ENCODE data around the gene TTC8.

The TTC8 gene

GRCh38 chr14:88825078-88825458, 617 bp downstream of the TTC8 start:
- Histone ChIP-seq H3K9me3 (ENCODE audit: control insufficient read depth, low read length) (no peaks in the 10 kb centered on the region), H3K36me3 (ENCODE audit: control insufficient read depth, insufficient read depth, low read length) (no peaks in the 10 kb centered on the region), H3K27ac (ENCODE audit: low read depth, low read length, severe bottlenecking) (peak overlapping the region; percentile 99), H3K4me1 (ENCODE audit: control insufficient read depth, insufficient read depth, low read length, poor library complexity, severe bottlenecking) (no peaks in the 10 kb centered on the region), H3K4me3 (ENCODE audit: extremely low read depth, insufficient read depth, low read length, poor library complexity, severe bottlenecking) (peak overlapping the region; percentile 59)
- WGBS, 2 experiments (ENCODE audit: insufficient coverage in 2 of 2), result no CpG with 5 or more reads among the region's 5 CpGs

DNA sequence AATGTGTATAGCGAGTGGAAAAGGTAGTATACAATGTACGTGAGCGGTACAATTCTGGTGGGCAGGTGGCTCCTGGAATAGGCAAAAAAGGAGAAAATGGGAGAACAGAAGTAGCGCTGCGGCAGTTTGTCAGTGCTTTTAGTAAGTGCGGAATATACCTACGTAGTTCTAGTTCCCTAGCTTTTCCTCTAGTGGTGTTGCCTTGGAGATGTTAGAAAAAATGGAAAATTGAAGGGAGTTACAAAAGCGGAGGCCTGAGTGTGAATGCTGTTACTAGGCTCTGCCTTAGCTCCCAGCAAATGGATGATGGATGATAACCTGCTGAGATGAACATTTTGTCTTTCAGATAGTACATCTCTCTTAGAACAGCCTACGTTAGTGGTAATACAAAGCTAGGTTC, 1.1 kb downstream of the TTC8 start:
- 86 to 96% methylated on average over 8 of the region's 9 CpGs for WGBS, 2 experiments (ENCODE audit: insufficient coverage in 2 of 2)
- Histone ChIP-seq H3K27ac (ENCODE audit: low read depth, low read length, severe bottlenecking) (peak overlapping the region; percentile 99), H3K9me3 (ENCODE audit: control insufficient read depth, low read length) (no peaks in the 10 kb centered on the region), H3K4me3 (ENCODE audit: extremely low read depth, insufficient read depth, low read length, poor library complexity, severe bottlenecking) (peak overlapping the region; percentile 59), H3K4me1 (ENCODE audit: control insufficient read depth, insufficient read depth, low read length, poor library complexity, severe bottlenecking) (no peaks in the 10 kb centered on the region), H3K36me3 (ENCODE audit: control insufficient read depth, insufficient read depth, low read length) (no peaks in the 10 kb centered on the region)

DNA sequence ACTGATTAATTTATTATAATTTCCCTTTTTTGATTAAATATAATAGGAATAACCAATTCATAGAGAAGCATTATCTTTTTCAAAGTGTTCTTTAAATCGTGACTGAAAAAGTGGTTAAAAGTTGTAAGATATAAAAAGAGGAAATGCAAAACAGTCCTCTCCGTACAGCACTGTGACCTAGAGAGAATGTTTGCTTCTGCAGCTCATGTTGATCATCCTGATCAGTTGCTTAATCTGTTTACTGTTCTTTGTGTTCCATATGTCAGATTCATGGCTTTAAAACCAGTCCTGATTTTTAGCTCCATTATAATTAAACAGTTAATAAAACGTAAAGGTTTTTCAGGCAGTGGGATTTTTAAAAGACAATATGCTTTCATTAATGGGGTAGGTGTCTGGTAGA, 4.7 kb downstream of the TTC8 start:
- Histone ChIP-seq H3K36me3 (ENCODE audit: control insufficient read depth, insufficient read depth, low read length) (no peaks in the 10 kb centered on the region), H3K4me1 (ENCODE audit: control insufficient read depth, insufficient read depth, low read length, poor library complexity, severe bottlenecking) (no peaks in the 10 kb centered on the region), H3K4me3 (ENCODE audit: extremely low read depth, insufficient read depth, low read length, poor library complexity, severe bottlenecking) (no peak overlapping the region), H3K27ac (ENCODE audit: low read depth, low read length, severe bottlenecking) (no peak overlapping the region), H3K9me3 (ENCODE audit: control insufficient read depth, low read length) (no peaks in the 10 kb centered on the region)
- 88 to 90% methylated on average over 1 to 2 of the region's 3 CpGs for WGBS, 2 experiments (ENCODE audit: insufficient coverage in 2 of 2)

- H3K27ac ChIP-seq (ENCODE audit: low read depth, low read length, severe bottlenecking), result no peak overlapping the region
- no peak overlapping the region for H3K4me3 ChIP-seq (ENCODE audit: extremely low read depth, insufficient read depth, low read length, poor library complexity, severe bottlenecking)
- no peaks in the 10 kb centered on the region for H3K9me3 ChIP-seq (ENCODE audit: control insufficient read depth, low read length)
- H3K4me1 ChIP-seq (ENCODE audit: control insufficient read depth, insufficient read depth, low read length, poor library complexity, severe bottlenecking), result no peaks in the 10 kb centered on the region
- 96% methylated on average over 3 of the region's 4 CpGs for WGBS, 2 experiments (ENCODE audit: insufficient coverage in 2 of 2)
- no peaks in the 10 kb centered on the region for H3K36me3 ChIP-seq (ENCODE audit: control insufficient read depth, insufficient read depth, low read length)
These were observed 5.3 kb downstream of the TTC8 start for GRCh38 chr14:88829685-88830302.

- H3K4me3 ChIP-seq (ENCODE audit: extremely low read depth, insufficient read depth, low read length, poor library complexity, severe bottlenecking), result no peak overlapping the region
- no peaks in the 10 kb centered on the region for H3K4me1 ChIP-seq (ENCODE audit: control insufficient read depth, insufficient read depth, low read length, poor library complexity, severe bottlenecking)
- H3K9me3 ChIP-seq (ENCODE audit: control insufficient read depth, low read length), result no peaks in the 10 kb centered on the region
- no peaks in the 10 kb centered on the region for H3K36me3 ChIP-seq (ENCODE audit: control insufficient read depth, insufficient read depth, low read length)
- no peak overlapping the region for H3K27ac ChIP-seq (ENCODE audit: low read depth, low read length, severe bottlenecking)
These were observed 6.8 kb downstream of the TTC8 start for GRCh38 chr14:88831284-88831683.

GRCh38 chr14:88834883-88835431, 10.5 kb downstream of the TTC8 start:
- Histone ChIP-seq H3K4me3 (ENCODE audit: extremely low read depth, insufficient read depth, low read length, poor library complexity, severe bottlenecking) (no peak overlapping the region), H3K36me3 (ENCODE audit: control insufficient read depth, insufficient read depth, low read length) (no peaks in the 10 kb centered on the region), H3K27ac (ENCODE audit: low read depth, low read length, severe bottlenecking) (no peak overlapping the region), H3K9me3 (ENCODE audit: control insufficient read depth, low read length) (no peaks in the 10 kb centered on the region), H3K4me1 (ENCODE audit: control insufficient read depth, insufficient read depth, low read length, poor library complexity, severe bottlenecking) (no peaks in the 10 kb centered on the region)

- no peak overlapping the region for H3K4me3 ChIP-seq (ENCODE audit: extremely low read depth, insufficient read depth, low read length, poor library complexity, severe bottlenecking)
- H3K9me3 ChIP-seq (ENCODE audit: control insufficient read depth, low read length), result no peaks in the 10 kb centered on the region
- no peaks in the 10 kb centered on the region for H3K36me3 ChIP-seq (ENCODE audit: control insufficient read depth, insufficient read depth, low read length)
- no peak overlapping the region for H3K27ac ChIP-seq (ENCODE audit: low read depth, low read length, severe bottlenecking)
- H3K4me1 ChIP-seq (ENCODE audit: control insufficient read depth, insufficient read depth, low read length, poor library complexity, severe bottlenecking), result no peaks in the 10 kb centered on the region
These were observed 11.2 kb downstream of the TTC8 start for GRCh38 chr14:88835661-88836060.

DNA sequence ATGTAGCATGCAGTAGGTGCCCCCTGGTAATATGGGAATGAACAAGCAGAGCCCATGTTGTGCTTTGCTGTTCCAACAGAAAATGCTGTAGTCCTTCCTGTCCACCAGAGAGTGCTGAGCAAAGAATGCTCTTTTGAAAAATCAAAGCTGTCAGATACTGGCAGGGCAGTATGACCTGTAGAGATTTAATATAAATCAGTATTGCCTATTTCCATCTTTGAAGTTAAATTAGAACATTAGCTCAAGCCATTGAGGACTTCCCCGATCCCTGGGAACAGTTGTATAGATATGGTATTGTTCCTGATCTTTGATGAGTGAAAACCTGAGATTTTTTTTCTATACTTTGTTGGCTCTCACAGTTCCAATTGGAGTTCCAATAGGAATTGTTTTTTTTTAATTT, 13.0 kb downstream of the TTC8 start:
- Histone ChIP-seq H3K9me3 (ENCODE audit: control insufficient read depth, low read length) (no peaks in the 10 kb centered on the region), H3K27ac (ENCODE audit: low read depth, low read length, severe bottlenecking) (no peak overlapping the region), H3K36me3 (ENCODE audit: control insufficient read depth, insufficient read depth, low read length) (no peaks in the 10 kb centered on the region), H3K4me1 (ENCODE audit: control insufficient read depth, insufficient read depth, low read length, poor library complexity, severe bottlenecking) (no peaks in the 10 kb centered on the region), H3K4me3 (ENCODE audit: extremely low read depth, insufficient read depth, low read length, poor library complexity, severe bottlenecking) (no peak overlapping the region)
- WGBS, 2 experiments (ENCODE audit: insufficient coverage in 2 of 2), result no CpG with 5 or more reads among the region's 1 CpG

- Histone ChIP-seq H3K36me3 (ENCODE audit: control insufficient read depth, insufficient read depth, low read length) (no peaks in the 10 kb centered on the region), H3K27ac (ENCODE audit: low read depth, low read length, severe bottlenecking) (no peak overlapping the region), H3K9me3 (ENCODE audit: control insufficient read depth, low read length) (no peaks in the 10 kb centered on the region), H3K4me3 (ENCODE audit: extremely low read depth, insufficient read depth, low read length, poor library complexity, severe bottlenecking) (no peak overlapping the region), H3K4me1 (ENCODE audit: control insufficient read depth, insufficient read depth, low read length, poor library complexity, severe bottlenecking) (no peaks in the 10 kb centered on the region)
- WGBS, 2 experiments (ENCODE audit: insufficient coverage in 2 of 2), result 88% methylated on average over 1 of the region's 3 CpGs; no CpG with 5 or more reads in 1 of the 2 experiments
These were observed 13.6 kb downstream of the TTC8 start for GRCh38 chr14:88838015-88838414.

DNA sequence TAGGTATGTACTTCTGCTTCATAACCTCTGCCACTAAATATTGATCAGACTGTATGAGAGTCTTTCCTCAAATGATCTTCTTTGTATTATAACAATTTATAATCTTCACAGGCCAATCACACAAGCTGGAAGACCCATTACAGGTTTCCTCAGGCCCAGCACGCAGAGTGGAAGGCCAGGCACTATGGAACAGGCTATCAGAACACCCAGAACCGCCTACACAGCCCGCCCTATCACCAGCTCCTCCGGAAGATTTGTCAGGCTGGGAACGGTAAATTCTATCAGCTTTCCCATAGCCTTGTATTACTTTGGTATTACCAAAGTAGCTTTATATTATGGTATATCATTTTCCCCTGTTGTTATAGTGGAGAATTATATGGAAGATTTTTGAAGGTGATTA, 16.5 kb downstream of the TTC8 start:
- H3K4me1 ChIP-seq (ENCODE audit: control insufficient read depth, insufficient read depth, low read length, poor library complexity, severe bottlenecking), result no peaks in the 10 kb centered on the region
- H3K36me3 ChIP-seq (ENCODE audit: control insufficient read depth, insufficient read depth, low read length), result no peaks in the 10 kb centered on the region
- H3K9me3 ChIP-seq (ENCODE audit: control insufficient read depth, low read length), result no peaks in the 10 kb centered on the region
- H3K4me3 ChIP-seq (ENCODE audit: extremely low read depth, insufficient read depth, low read length, poor library complexity, severe bottlenecking), result no peak overlapping the region
- WGBS, 2 experiments (ENCODE audit: insufficient coverage in 2 of 2), result 83 to 100% methylated on average over 1 to 2 of the region's 5 CpGs
- H3K27ac ChIP-seq (ENCODE audit: low read depth, low read length, severe bottlenecking), result no peak overlapping the region

GRCh38 chr14:88841741-88842140, 17.3 kb downstream of the TTC8 start:
- Histone ChIP-seq H3K9me3 (ENCODE audit: control insufficient read depth, low read length) (no peaks in the 10 kb centered on the region), H3K27ac (ENCODE audit: low read depth, low read length, severe bottlenecking) (no peak overlapping the region), H3K4me3 (ENCODE audit: extremely low read depth, insufficient read depth, low read length, poor library complexity, severe bottlenecking) (no peak overlapping the region), H3K36me3 (ENCODE audit: control insufficient read depth, insufficient read depth, low read length) (no peaks in the 10 kb centered on the region), H3K4me1 (ENCODE audit: control insufficient read depth, insufficient read depth, low read length, poor library complexity, severe bottlenecking) (no peaks in the 10 kb centered on the region)
- WGBS, 2 experiments (ENCODE audit: insufficient coverage in 2 of 2), result no CpG with 5 or more reads among the region's 1 CpG

Measured in mesodermal cell (in vitro differentiated cells).